IPS-NIHi11 (cell line): ENCODE measurements around the gene WDR55.
"Not testable (repeated sequence)": the region's sequence is repeated elsewhere in the genome, so short reads cannot be mapped to it uniquely, and the experiment has no call there.

Experiments used
- DNase-seq: peaks from one replicate; pipeline ENCODE4 v3.0.0; 2012; ENCODE audit warnings: mixed read lengths, low spot score

The WDR55 gene

DNA sequence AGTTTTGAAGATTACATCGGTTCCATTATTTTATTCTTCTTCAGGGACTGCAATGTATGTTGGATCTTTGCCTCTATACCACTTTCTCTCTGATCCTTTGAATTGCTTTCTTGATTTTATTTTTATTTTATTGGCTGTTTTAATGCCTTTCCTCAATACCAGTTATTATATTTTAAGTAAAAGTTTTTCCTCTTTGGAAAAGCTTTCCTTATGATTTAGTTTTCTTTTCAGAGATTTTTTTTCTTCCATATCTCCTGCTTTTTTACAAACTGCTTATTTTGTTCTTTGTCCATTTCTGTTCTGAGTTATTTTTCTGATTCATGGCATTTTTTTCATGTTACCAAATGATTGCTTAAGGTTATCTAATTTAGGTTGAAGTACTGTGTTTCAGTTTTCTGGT lies 47.1 kb downstream of the WDR55 start:
- DNase-seq = no peak

DNA sequence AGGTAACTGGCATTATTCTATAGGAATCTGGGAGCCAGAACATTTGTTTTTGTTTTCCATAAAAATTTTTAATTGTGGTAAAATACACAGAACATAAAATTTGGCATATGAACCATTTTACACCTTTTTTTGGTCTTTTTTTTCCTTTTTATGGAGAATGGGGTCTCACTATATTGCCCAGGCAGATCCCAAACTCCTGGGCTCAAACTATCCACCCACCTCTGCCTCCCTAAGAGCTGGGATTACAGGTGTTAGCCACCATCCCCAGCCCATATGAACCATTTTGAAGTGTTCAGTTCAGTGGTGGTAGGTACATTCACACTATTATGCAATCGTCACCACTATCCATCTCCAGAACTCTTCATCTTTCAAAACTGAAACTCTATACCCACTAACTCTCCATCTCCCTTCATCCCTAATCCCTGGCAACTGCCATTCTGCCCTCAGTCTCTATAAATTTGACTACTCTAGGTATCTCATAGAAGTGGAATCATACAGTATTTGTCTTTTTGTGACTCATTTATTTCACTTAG lies 48.9 kb downstream of the WDR55 start:
- DNase-seq = no peak

DNA sequence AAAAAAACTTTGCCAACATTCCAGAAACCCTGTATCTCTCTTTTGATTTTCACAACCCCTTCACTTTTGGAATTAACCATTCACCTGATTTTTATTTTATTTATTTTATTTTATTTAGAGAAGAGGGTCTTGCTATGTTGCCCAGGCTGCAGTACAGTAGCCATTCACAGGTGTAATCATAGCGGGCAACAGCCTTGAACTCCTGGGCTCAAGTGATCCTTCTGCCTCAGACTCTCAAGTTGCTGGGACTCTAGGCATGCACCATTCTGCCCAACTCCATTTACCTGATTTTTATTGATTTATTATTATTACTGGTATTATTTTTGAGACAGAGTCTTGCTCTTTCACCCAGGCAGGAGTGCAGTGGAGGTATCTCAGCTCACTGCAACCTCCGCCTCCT lies 51.5 kb downstream of the WDR55 start:
- DNase-seq = not testable (repeated sequence)

DNA sequence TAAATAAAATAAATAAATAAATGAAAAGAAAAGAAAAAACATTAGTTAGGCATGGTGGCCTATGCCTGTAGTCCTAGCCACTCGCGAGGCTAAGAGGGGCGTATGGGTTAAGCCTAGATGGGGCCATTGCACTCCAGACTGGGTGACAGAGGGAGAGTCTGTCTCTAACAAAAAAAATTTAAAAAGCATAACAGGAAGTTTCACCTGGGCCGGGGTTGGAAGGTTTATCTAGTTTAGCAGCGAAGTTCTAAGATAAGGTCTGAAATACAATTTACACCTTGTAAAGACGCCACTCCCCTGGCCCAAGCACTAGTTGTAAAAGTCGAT lies 53.5 kb downstream of the WDR55 start:
- DNase-seq = no peak

DNA sequence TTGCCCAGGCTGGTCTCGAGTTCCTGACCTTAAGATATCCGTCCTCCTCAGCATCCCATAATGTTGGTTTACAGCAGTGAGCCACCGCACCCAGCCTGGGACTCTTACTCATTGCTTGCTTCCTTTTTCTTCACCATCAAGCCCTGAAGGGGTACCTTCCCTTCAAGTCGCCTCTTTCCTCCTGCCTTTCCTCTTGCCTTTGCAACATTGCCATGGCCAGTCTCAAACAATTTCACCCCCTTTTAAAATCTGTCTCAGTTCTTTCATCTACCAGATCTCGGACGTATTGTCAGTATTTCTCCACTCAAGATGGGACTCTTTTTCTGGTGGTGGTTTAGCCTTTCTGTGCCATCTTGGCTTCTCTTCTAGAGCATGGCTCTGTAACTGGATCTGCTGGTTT lies 56.0 kb downstream of the WDR55 start:
- not testable (repeated sequence) for DNase-seq

DNA sequence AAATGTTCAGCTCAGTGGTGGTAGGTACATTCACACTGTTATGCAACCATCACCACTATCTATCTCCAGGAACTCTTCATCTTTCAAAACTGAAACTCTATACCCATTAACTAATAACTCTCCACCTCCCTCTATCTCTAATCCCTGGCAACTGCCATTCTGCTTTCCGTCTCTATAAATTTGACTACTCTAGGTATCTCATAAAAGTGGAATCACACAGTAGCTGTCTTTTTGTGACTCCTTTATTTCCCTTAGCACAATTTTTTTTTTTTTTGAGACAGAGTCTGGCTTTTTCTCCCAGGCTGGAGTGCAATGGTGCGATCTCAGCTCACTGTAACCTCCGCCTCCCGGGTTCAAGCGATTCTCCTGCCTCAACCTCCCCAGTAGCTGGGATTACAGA lies 56.7 kb downstream of the WDR55 start:
- not testable (repeated sequence) for DNase-seq
